GM18498 (cell line): ENCODE measurements around the gene TGFB1.
A peak's percentile ranks its signal among the peaks of the same experiment; 100 is the strongest.
"Not testable (repeated sequence)": the region's sequence is repeated elsewhere in the genome, so short reads cannot be mapped to it uniquely, and the experiment has no call there.

Source experiments
- ATAC-seq: cut with Tn5 transposase; IDR thresholded peaks from one replicate; pipeline ENCODE4 v1.9.1; 2021; ENCODE audit warnings: mild to moderate bottlenecking, moderate library complexity; ENCODE audit not compliant: unreplicated experiment

Gene TGFB1

GRCh38 chr19:41371119-41371518 lies 17.4 kb upstream of the TGFB1 start:
- ATAC-seq = not testable (repeated sequence)

GRCh38 chr19:41369769-41370168 lies 16.0 kb upstream of the TGFB1 start:
- ATAC-seq = no peak

- ATAC-seq = no peak
Measured at GRCh38 chr19:41367848-41368301, 14.2 kb upstream of the TGFB1 start.

GRCh38 chr19:41366089-41366488 lies 12.4 kb upstream of the TGFB1 start:
- no peak for ATAC-seq

- no peak for ATAC-seq
Measured at GRCh38 chr19:41364524-41365391, 11.0 kb upstream of the TGFB1 start.

- peak; percentile 90 for ATAC-seq
Measured at GRCh38 chr19:41363753-41364523, 10.2 kb upstream of the TGFB1 start, which contains the start of gene B9D2. Gene B9D2, minus strand, starts transcription at chr19:41364149. Its CDS starts 630 bp downstream, at chr19:41363519.

- ATAC-seq = no peak
Measured at GRCh38 chr19:41363371-41363752, 9.6 kb upstream of the TGFB1 start.

GRCh38 chr19:41362143-41362847 lies 8.6 kb upstream of the TGFB1 start:
- ATAC-seq = no peak

GRCh38 chr19:41359741-41360140 lies 6.0 kb upstream of the TGFB1 start:
- ATAC-seq = no peak

- ATAC-seq = no peak
Measured at GRCh38 chr19:41357746-41358145, 4.0 kb upstream of the TGFB1 start.

- no peak for ATAC-seq
Measured at GRCh38 chr19:41356984-41357739, 3.4 kb upstream of the TGFB1 start.

- no peak for ATAC-seq
Measured at GRCh38 chr19:41355802-41356201, 2.1 kb upstream of the TGFB1 start.

- no peak for ATAC-seq
Measured at GRCh38 chr19:41355035-41355434, 1.3 kb upstream of the TGFB1 start.

GRCh38 chr19:41354343-41354953 lies 726 bp upstream of the TGFB1 start:
- ATAC-seq = no peak

- ATAC-seq = no peak
Measured at GRCh38 chr19:41352609-41353465, 885 bp downstream of the TGFB1 start.

- no peak for ATAC-seq
Measured at GRCh38 chr19:41352279-41352608, 1.5 kb downstream of the TGFB1 start.

GRCh38 chr19:41351339-41352245 lies 2.1 kb downstream of the TGFB1 start:
- ATAC-seq = peak; percentile 48

- ATAC-seq = peak; percentile 2
Measured at GRCh38 chr19:41350735-41351338, 2.9 kb downstream of the TGFB1 start.
